ENCODE results near the gene TRMT1.

DNA sequence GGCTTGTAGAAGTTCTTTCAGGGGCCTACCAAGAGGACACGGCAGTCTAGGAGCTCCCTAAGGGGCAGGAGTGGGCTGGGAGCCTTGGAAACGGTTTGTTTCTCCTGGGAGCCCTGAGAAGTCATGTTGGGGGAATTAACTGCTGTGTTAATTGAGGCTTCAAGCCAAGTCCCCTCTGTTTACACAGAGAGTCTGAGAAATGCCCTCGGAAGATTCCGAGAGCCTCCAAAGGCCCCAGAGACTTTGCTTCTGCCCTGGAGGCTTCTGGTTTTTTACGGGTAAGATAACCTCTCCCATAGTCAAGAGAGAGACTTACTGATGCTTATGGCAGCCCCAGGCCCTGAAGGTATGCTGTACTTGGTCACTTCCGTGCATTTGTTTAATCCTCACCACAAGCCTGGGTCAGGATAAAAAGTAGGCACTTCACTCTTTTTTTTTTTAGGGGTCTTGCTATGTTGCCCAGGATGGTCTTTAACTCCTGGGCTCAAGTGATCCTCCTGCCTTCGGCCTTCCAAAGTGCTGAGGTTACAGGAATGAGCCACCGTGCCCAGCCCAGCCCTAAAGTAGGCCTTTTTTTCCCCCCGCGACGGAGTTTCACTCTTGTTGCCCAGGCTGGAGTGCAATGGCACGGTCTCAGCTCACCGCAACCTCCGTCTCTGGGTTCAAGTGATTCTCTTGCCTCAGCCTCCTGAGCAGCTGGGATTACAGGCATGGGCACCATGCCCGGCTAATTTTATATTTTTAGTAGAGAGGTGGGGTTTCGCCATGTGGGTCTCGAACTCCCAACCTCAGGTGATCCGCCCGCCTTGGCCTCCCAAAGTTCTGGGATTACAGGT, 48.8 kb upstream of the TRMT1 start:
- TF ChIP-seq SP1 (IDR thresholded peaks at IDR 0.05) (no peak), FOXK2 (IDR thresholded peaks at IDR 0.05) (no peak), FOXM1 (IDR thresholded peaks at IDR 0.05; ENCODE audit: borderline replicate concordance) (no peak), BHLHE40 (IDR thresholded peaks at IDR 0.05; ENCODE audit: borderline replicate concordance) (no peak), SUZ12 (IDR thresholded peaks at IDR 0.05) (no peak), ZNF384 (IDR thresholded peaks at IDR 0.05) (no peak), NFRKB (IDR thresholded peaks at IDR 0.05) (no peak), CTBP1 (IDR thresholded peaks at IDR 0.05; ENCODE audit: borderline replicate concordance) (no peak), FOXA1 (IDR thresholded peaks at IDR 0.05) (no peak), HDGF (IDR thresholded peaks at IDR 0.05; ENCODE audit: borderline replicate concordance) (no peak), ARNT (IDR thresholded peaks at IDR 0.05) (no peak), TARDBP (IDR thresholded peaks at IDR 0.05) (no peak), LEF1 (IDR thresholded peaks at IDR 0.05; ENCODE audit: borderline replicate concordance) (no peak)
